K562 (cell line): ENCODE results near the gene NDUFAF5. TPM values are rescaled to one million over a fixed set of nuclear protein-coding genes. Genes with fewer than 3 reads are reported as not detected.
A peak's percentile ranks its signal among the peaks of the same experiment; 100 is the strongest.

Source experiments
- ATF1 ChIP-seq, 2 experiments: fragments of 450-650 bp in 1 of 2; IDR thresholded peaks; 2 replicates each; pipeline ENCODE4 v1.6.1; 2016; ENCODE audit warnings: missing compliant biosample characterization in 1 of 2, missing genetic modification characterization in 1 of 2
- FOSL1 ChIP-seq: fragments of 200-800 bp; sonication (Bioruptor generic); conservative IDR thresholded peaks from 2 replicates; pipeline ENCODE4 v1.6.1; 2016; ENCODE audit warnings: missing genetic modification characterization, missing compliant biosample characterization
- FOXK2 ChIP-seq, 2 experiments: fragments of 450-650 bp; IDR thresholded peaks in 1 of 2; conservative IDR thresholded peaks in 1 of 2; 2 replicates each; pipeline ENCODE4 v1.6.1; 2016; ENCODE audit warnings: low read depth in 2 of 2, mild to moderate bottlenecking in 1 of 2
- FOXM1 ChIP-seq, 2 experiments: fragments of 450-650 bp in 1 of 2; sonication (generic) in 1 of 2; formaldehyde crosslinking in 1 of 2; IDR thresholded peaks; 2 replicates each; pipeline versions ENCODE4 v1.6.1 to v1.9.0; 2017 to 2022; ENCODE audit warnings: low read depth in 2 of 2, mild to moderate bottlenecking in 2 of 2, missing genetic modification reagents in 1 of 2, moderate library complexity in 1 of 2
- HNRNPH1 ChIP-seq: fragments of 200-400 bp; formaldehyde crosslinking; optimal IDR thresholded peaks from 2 replicates; pipeline ENCODE3; 2017; ENCODE audit warnings: low read depth, mild to moderate bottlenecking, low read length, moderate library complexity
- NELFE ChIP-seq: IDR thresholded peaks from 2 replicates; pipeline ENCODE4 v1.6.1; 2011; ENCODE audit warnings: mild to moderate bottlenecking; ENCODE audit not compliant: insufficient read depth, insufficient read length
- NR2F6 ChIP-seq: fragments of 450-650 bp; formaldehyde crosslinking; IDR thresholded peaks from 2 replicates; pipeline ENCODE4 v1.4.0; 2020; ENCODE audit warnings: mild to moderate bottlenecking
- SMARCA4 ChIP-seq: fragments of 450-650 bp; IDR thresholded peaks from 2 replicates; pipeline ENCODE4 v1.6.1; 2016
- TCF3 ChIP-seq: sonication (generic); formaldehyde crosslinking; IDR thresholded peaks from 2 replicates; pipeline ENCODE4 v1.4.0; 2020; ENCODE audit warnings: mild to moderate bottlenecking, missing genetic modification reagents
- TEAD4 ChIP-seq, 2 experiments: sonication (generic) in 1 of 2; formaldehyde crosslinking in 1 of 2; IDR thresholded peaks; 2 replicates each; pipeline versions ENCODE4 v1.6.1 to v1.8.0; 2012 to 2022; ENCODE audit warnings: borderline replicate concordance in 1 of 2, inconsistent platforms in 1 of 2, low read length in 1 of 2, mild to moderate bottlenecking in 1 of 2, missing genetic modification reagents in 1 of 2
- ZBTB1 ChIP-seq: sonication (generic); formaldehyde crosslinking; IDR thresholded peaks from 2 replicates; pipeline ENCODE4 v1.8.1; 2023; ENCODE audit warnings: missing genetic modification reagents, low read depth, mild to moderate bottlenecking, borderline replicate concordance
- ZNF282 ChIP-seq: sonication (generic); formaldehyde crosslinking; IDR thresholded peaks from 2 replicates; pipeline ENCODE4 v1.8.1; 2023; ENCODE audit warnings: missing genetic modification reagents
- ZNF408 ChIP-seq: fragments of 250-450 bp; sonication (Bioruptor Pico); IDR thresholded peaks from 2 replicates; pipeline ENCODE4 v1.4.0; 2020; ENCODE audit warnings: low read depth, mild to moderate bottlenecking, moderate library complexity
- ZNF77 ChIP-seq: fragments of 250-450 bp; sonication (Bioruptor Pico); IDR thresholded peaks from 2 replicates; pipeline ENCODE4 v1.5.0; 2020
- ZSCAN29 ChIP-seq: fragments of 450-650 bp; IDR thresholded peaks from 2 replicates; pipeline ENCODE4 v1.6.1; 2017
- polyA plus RNA-seq, 8 experiments: library from polyadenylated mRNA; depleted of rRNA in 4 of 8; stranded (reverse) in 5 of 8; unstranded in 3 of 8; fragments of >200 nt; fragmentation: Nextera tagmentation in 2 of 8; fragmentation: Illumina TruSeq in 1 of 8; extraction: Ambion mirVana in 2 of 8; extraction: Trizol in 1 of 8; gene quantifications; 2 replicates each; pipeline versions ENCODE4 v1.2.1 to v1.2.3, GENCODE V29; 2011 to 2014; ENCODE audit warnings: inconsistent platforms in 1 of 8, missing spikeins in 1 of 8
- total RNA-seq, 7 experiments: library from RNA; depleted of rRNA in 6 of 7; stranded (reverse); fragments of >200 nt in 6 of 7; fragmentation: Illumina TruSeq in 2 of 7; extraction: Trizol in 2 of 7; gene quantifications; 2 replicates each; pipeline versions ENCODE4 v1.2.1 to v1.2.3, GENCODE V29; 2011 to 2021; ENCODE audit warnings: low replicate concordance in 1 of 7
- TF ChIP-seq, protein P1 (sequence below): fragments of 250-450 bp; sonication (Bioruptor Pico); IDR thresholded peaks from 2 replicates; pipeline ENCODE4 v1.4.0; 2020; ENCODE audit warnings: mild to moderate bottlenecking
- TF ChIP-seq, protein P2 (sequence below), 2 experiments: fragments of 450-650 bp; IDR thresholded peaks; 2 replicates each; pipeline ENCODE4 v1.6.1; 2016
- TF ChIP-seq, protein P3 (sequence below): fragments of 450-650 bp; IDR thresholded peaks from 2 replicates; pipeline ENCODE4 v1.6.1; 2016; ENCODE audit warnings: antibody characterized with exemption
- TF ChIP-seq, protein P4 (sequence below): fragments of 250-450 bp; sonication (Bioruptor Pico); IDR thresholded peaks from 2 replicates; pipeline ENCODE4 v1.8.0; 2022; ENCODE audit warnings: inconsistent platforms, mild to moderate bottlenecking, moderate library complexity, borderline replicate concordance
- TF ChIP-seq, protein P5 (sequence below): sonication (generic); formaldehyde crosslinking; IDR thresholded peaks from 2 replicates; pipeline ENCODE4 v1.5.0; 2020; ENCODE audit warnings: missing genetic modification reagents

Gene NDUFAF5
- total and polyA plus RNA-seq, 9 of the 15 experiments (the other 6 are each of a cell fraction or from before 2014, with no cell fraction given): 17.2 to 33.1 (median 27.3) TPM

DNA sequence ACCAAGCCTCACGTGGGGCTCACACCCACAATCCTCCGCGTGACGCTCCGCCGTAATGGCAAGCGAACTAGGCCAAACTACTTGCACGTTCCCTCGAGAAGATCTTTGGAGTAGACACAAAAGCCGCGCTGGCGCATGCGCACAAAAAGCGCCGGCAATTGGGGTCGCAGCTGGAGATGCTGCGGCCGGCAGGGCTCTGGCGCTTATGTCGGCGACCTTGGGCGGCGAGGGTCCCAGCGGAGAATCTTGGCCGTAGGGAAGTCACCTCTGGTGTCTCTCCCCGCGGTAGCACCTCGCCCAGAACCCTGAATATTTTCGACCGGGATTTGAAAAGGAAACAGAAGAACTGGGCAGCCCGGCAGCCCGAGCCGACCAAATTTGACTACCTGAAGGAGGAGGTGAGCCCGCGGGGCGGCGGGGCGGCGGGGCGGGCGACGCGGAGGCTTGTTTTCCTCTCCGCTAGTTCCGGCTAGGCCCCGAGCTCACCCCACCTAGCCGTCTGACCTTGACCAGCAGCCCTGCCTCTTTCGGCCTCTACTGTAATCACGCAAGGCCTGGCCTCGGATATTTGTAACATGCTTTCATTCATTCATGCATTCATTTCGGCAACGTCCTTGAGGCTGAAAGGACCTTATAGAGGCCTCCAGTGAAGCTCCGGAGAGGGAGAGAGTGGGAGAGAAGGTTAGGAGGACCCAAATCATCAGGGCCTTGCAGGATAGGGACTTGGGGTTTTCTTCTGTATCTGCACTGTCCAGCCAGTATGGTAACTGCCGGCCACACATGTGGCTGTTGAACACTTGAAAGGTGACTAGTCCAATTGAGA, at the start of gene NDUFAF5, which contains the start of gene ESF1 (continued):
- TF ChIP-seq, protein P1, sequence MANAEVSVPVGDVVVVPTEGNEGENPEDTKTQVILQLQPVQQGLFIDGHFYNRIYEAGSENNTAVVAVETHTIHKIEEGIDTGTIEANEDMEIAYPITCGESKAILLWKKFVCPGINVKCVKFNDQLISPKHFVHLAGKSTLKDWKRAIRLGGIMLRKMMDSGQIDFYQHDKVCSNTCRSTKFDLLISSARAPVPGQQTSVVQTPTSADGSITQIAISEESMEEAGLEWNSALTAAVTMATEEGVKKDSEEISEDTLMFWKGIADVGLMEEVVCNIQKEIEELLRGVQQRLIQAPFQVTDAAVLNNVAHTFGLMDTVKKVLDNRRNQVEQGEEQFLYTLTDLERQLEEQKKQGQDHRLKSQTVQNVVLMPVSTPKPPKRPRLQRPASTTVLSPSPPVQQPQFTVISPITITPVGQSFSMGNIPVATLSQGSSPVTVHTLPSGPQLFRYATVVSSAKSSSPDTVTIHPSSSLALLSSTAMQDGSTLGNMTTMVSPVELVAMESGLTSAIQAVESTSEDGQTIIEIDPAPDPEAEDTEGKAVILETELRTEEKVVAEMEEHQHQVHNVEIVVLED (CRISPR knock-in tag): peak; percentile 94
- TF ChIP-seq, protein P2, sequence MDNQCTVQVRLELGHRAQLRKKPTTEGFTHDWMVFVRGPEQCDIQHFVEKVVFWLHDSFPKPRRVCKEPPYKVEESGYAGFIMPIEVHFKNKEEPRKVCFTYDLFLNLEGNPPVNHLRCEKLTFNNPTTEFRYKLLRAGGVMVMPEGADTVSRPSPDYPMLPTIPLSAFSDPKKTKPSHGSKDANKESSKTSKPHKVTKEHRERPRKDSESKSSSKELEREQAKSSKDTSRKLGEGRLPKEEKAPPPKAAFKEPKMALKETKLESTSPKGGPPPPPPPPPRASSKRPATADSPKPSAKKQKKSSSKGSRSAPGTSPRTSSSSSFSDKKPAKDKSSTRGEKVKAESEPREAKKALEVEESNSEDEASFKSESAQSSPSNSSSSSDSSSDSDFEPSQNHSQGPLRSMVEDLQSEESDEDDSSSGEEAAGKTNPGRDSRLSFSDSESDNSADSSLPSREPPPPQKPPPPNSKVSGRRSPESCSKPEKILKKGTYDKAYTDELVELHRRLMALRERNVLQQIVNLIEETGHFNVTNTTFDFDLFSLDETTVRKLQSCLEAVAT (IDR thresholded peaks at IDR 0.05): no peak
- TF ChIP-seq, protein P3, sequence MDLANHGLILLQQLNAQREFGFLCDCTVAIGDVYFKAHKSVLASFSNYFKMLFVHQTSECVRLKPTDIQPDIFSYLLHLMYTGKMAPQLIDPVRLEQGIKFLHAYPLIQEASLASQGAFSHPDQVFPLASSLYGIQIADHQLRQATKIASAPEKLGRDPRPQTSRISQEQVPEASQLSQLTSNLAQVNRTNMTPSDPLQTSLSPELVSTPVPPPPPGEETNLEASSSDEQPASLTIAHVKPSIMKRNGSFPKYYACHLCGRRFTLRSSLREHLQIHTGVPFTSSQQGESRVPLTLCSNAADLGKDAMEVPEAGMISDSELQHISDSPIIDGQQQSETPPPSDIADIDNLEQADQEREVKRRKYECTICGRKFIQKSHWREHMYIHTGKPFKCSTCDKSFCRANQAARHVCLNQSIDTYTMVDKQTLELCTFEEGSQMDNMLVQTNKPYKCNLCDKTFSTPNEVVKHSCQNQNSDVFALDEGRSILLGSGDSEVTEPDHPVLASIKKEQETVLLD: peak; percentile 95
- TF ChIP-seq ZNF282 (CRISPR knock-in tag) (no peak), TEAD4 (IDR thresholded peaks at IDR 0.05; ENCODE audit: low read length) (0 out of 2 replicates have a peak, but pooled peaks have one; percentile 30), TEAD4 (CRISPR knock-in tag; IDR thresholded peaks at IDR 0.05; ENCODE audit: borderline replicate concordance) (no peak), NR2F6 (CRISPR knock-in tag) (no peak), ZNF408 (CRISPR knock-in tag) (no peak), FOSL1 (tag) (no peak), ZBTB1 (CRISPR knock-in tag) (no peak), FOXK2 (conservative IDR thresholded peaks at IDR 0.05 in 1 of 2, IDR thresholded peaks at IDR 0.05 in 1 of 2; ENCODE audit: low read depth in 2 of 2) (0 out of 4 replicates have a peak, but pooled peaks of 1 of the 2 experiments have one; percentile 17), ZNF77 (CRISPR knock-in tag) (no peak), NELFE (no peak), ATF1 (CRISPR knock-in tag; IDR thresholded peaks at IDR 0.05) (peak; percentile 46; the same call in 1 of the 2 replicates), ATF1 (tag; IDR thresholded peaks at IDR 0.05) (peak; percentile 75), ZSCAN29 (no peak), SMARCA4 (no peak), HNRNPH1 (no peak), FOXM1 (IDR thresholded peaks at IDR 0.05; ENCODE audit: low read depth) (0 out of 2 replicates have a peak, but pooled peaks have one; percentile 10), FOXM1 (CRISPR knock-in tag; IDR thresholded peaks at IDR 0.05; ENCODE audit: low read depth) (no peak), TCF3 (CRISPR knock-in tag) (no peak)
- TF ChIP-seq, protein P4, sequence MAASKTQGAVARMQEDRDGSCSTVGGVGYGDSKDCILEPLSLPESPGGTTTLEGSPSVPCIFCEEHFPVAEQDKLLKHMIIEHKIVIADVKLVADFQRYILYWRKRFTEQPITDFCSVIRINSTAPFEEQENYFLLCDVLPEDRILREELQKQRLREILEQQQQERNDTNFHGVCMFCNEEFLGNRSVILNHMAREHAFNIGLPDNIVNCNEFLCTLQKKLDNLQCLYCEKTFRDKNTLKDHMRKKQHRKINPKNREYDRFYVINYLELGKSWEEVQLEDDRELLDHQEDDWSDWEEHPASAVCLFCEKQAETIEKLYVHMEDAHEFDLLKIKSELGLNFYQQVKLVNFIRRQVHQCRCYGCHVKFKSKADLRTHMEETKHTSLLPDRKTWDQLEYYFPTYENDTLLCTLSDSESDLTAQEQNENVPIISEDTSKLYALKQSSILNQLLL (CRISPR knock-in tag): no peak
- TF ChIP-seq, protein P5, sequence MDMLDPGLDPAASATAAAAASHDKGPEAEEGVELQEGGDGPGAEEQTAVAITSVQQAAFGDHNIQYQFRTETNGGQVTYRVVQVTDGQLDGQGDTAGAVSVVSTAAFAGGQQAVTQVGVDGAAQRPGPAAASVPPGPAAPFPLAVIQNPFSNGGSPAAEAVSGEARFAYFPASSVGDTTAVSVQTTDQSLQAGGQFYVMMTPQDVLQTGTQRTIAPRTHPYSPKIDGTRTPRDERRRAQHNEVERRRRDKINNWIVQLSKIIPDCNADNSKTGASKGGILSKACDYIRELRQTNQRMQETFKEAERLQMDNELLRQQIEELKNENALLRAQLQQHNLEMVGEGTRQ: peak; percentile 96
